SK-N-SH (cell line): ENCODE data around the gene BUD23.

Experiments
- CTCF ChIP-seq: fragments of 200-600 bp; sonication (generic); IDR thresholded peaks from 2 replicates; pipeline ENCODE4 v1.6.1; 2017; ENCODE audit warnings: antibody characterized with exemption, mild to moderate bottlenecking, moderate library complexity
- EZH2phosphoT487 ChIP-seq: fragments of 200-600 bp; sonication (generic); IDR thresholded peaks from 2 replicates; pipeline ENCODE4 v1.6.1; 2017; ENCODE audit warnings: low read depth, mixed run types, mild to moderate bottlenecking, antibody characterized with exemption, moderate library complexity, borderline replicate concordance
- FOSL2 ChIP-seq: IDR thresholded peaks from 2 replicates; pipeline ENCODE4 v1.4.0; 2012; ENCODE audit warnings: low read depth, mild to moderate bottlenecking, moderate library complexity, borderline replicate concordance
- MXI1 ChIP-seq: IDR thresholded peaks from 2 replicates; pipeline ENCODE4 v1.6.1; 2012; ENCODE audit warnings: mild to moderate bottlenecking, low read depth, low read length, improper control_type of control experiment
- POLR2AphosphoS5 ChIP-seq: IDR thresholded peaks from 2 replicates; pipeline ENCODE4 v1.6.1; 2012; ENCODE audit warnings: low read depth, low read length
- SIN3A ChIP-seq: IDR thresholded peaks from 2 replicates; pipeline ENCODE4 v1.6.1; 2012; ENCODE audit warnings: low read depth, mild to moderate bottlenecking, low read length, moderate library complexity, borderline replicate concordance
- YY1 ChIP-seq: IDR thresholded peaks from 2 replicates; pipeline ENCODE4 v1.4.0; 2012; ENCODE audit warnings: low read depth, mild to moderate bottlenecking
- ZBTB33 ChIP-seq: IDR thresholded peaks from 2 replicates; pipeline ENCODE4 v1.4.0; 2012; ENCODE audit warnings: low read depth, borderline replicate concordance

GRCh38 chr7:73635428-73636200 is 47.8 kb upstream of the BUD23 start:
- no peak for TF ChIP-seq CTCF
- TF ChIP-seq POLR2AphosphoS5, result no peak
- no peak for TF ChIP-seq MXI1
- TF ChIP-seq YY1, result no peak
- no peak for TF ChIP-seq EZH2phosphoT487
- no peak for TF ChIP-seq SIN3A
- TF ChIP-seq ZBTB33, result no peak
- TF ChIP-seq FOSL2, result no peak
